ENCODE measurements around the gene MARCHF3. TPM values are rescaled to one million over a fixed set of nuclear protein-coding genes. Genes with fewer than 3 reads are reported as not detected.

Gene MARCHF3
- polyA plus RNA-seq, 3 donors from 2014 or later, result 2.6 to 4.6 (median 3.4) TPM

GRCh38 chr5:126883564-126884245 lies 146.7 kb downstream of the MARCHF3 start:
- Mint-ChIP-seq H3K9me3 (no peaks in the 10 kb centered on the region), H3K4me1 (no peaks in the 10 kb centered on the region), H3K27ac (no peak overlapping the region), H3K36me3 (peaks cover 0 to 11% (median 0%) of the 10 kb centered on the region in 3 donors), H3K27me3 (ENCODE audit: low read depth in 3 of 3) (peaks cover 0 to 2% (median 0%) of the 10 kb centered on the region in 3 donors), H3K4me3 (no peak overlapping the region)
- no peak for DNase-seq

DNA sequence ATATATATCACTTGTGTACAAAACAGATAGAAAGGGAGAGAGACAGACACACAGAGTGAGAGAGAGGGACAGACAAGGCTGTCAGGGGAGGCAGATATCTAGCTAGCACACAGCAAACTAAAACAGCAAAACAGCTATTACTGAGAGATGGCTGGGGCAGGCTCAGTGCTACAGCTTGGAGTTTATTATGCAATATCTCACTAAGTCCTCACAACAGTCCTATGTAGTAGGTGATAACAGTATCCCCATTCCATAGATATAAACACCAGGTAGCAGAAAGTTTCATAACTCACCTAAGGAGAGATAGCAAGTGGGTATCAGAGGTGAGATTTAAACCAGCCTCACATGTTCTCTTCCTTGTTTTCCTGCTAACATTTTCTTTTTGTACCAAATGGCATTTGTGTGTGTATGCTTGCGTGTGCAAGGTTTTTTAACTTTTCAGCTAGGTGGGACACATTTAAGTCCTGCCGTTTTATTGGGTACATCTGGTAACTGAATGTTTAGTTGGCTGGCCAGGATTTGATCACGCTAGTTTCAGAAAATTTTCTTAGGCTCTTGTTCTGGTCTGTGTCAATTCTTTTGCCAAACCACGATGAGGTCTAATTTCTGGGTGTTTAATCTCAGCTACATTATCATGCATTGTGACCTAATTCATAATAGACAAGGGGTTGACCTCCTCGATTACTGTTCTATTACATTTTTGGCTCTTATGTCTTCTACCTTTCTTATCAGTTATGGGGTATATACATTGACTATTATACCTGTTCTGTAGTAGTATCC lies 148.3 kb downstream of the MARCHF3 start:
- DNase-seq, result no peak
- Mint-ChIP-seq H3K4me3 (no peak overlapping the region), H3K4me1 (no peaks in the 10 kb centered on the region), H3K27me3 (ENCODE audit: low read depth in 3 of 3) (peaks cover 0 to 2% (median 0%) of the 10 kb centered on the region in 3 donors), H3K9me3 (no peaks in the 10 kb centered on the region), H3K36me3 (peaks cover 0 to 11% (median 6%) of the 10 kb centered on the region in 3 donors), H3K27ac (peak overlapping the region in 1 of 6 donors; percentile 19)

GRCh38 chr5:126878634-126879033 lies 151.7 kb downstream of the MARCHF3 start:
- H3K36me3 Mint-ChIP-seq, result peaks cover 0 to 8% (median 8%) of the 10 kb centered on the region in 3 donors
- no peak for DNase-seq
- H3K4me3 Mint-ChIP-seq, result no peak overlapping the region
- H3K9me3 Mint-ChIP-seq, result no peaks in the 10 kb centered on the region
- no peaks in the 10 kb centered on the region for H3K4me1 Mint-ChIP-seq
- H3K27ac Mint-ChIP-seq, result no peak overlapping the region
- peaks cover 0 to 3% (median 0%) of the 10 kb centered on the region in 3 donors for H3K27me3 Mint-ChIP-seq (ENCODE audit: low read depth in 3 of 3)

GRCh38 chr5:126878085-126878484 lies 152.3 kb downstream of the MARCHF3 start:
- Mint-ChIP-seq H3K4me3 (no peak overlapping the region), H3K27ac (no peak overlapping the region), H3K9me3 (no peaks in the 10 kb centered on the region), H3K36me3 (peaks cover 0 to 8% (median 8%) of the 10 kb centered on the region in 3 donors), H3K27me3 (ENCODE audit: low read depth in 3 of 3) (peaks cover 0 to 3% (median 0%) of the 10 kb centered on the region in 3 donors), H3K4me1 (no peaks in the 10 kb centered on the region)
- no peak for DNase-seq

GRCh38 chr5:126877602-126878001 lies 152.8 kb downstream of the MARCHF3 start:
- no peak for DNase-seq
- Mint-ChIP-seq H3K36me3 (peaks cover 0 to 8% (median 8%) of the 10 kb centered on the region in 3 donors), H3K27me3 (ENCODE audit: low read depth in 3 of 3) (peaks cover 0 to 3% (median 0%) of the 10 kb centered on the region in 3 donors), H3K9me3 (no peaks in the 10 kb centered on the region), H3K4me1 (no peaks in the 10 kb centered on the region), H3K4me3 (no peak overlapping the region), H3K27ac (no peak overlapping the region)

DNA sequence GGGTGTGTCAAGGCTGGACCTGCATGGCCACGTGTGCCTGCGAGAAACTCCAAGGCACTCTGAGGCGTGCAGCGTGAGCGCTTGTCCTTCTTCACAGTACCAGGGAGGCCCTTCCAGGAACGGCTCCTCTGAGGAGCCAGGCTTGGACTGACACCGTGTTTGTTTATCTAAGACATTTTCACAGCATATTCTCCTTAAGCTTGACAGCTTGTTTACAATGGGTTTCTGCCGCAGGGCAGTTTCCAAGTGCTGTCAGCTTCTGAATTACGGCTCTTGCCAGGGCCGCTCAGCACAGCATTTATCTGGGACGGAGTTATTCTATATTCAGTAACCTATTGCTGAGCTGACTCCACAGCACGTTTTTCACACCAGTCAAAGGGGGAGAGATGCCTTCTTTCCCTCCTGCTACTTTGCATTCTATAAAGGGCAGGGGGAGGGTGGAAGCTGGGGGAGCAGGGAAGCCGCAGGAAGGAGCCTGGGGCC lies 155.0 kb downstream of the MARCHF3 start:
- H3K36me3 Mint-ChIP-seq, result peaks cover 0 to 17% (median 8%) of the 10 kb centered on the region in 3 donors
- DNase-seq, result no peak
- no peaks in the 10 kb centered on the region for H3K9me3 Mint-ChIP-seq
- H3K27ac Mint-ChIP-seq, result no peak overlapping the region
- no peak overlapping the region for H3K4me3 Mint-ChIP-seq
- peaks cover 0 to 3% (median 0%) of the 10 kb centered on the region in 3 donors for H3K27me3 Mint-ChIP-seq (ENCODE audit: low read depth in 3 of 3)
- H3K4me1 Mint-ChIP-seq, result no peaks in the 10 kb centered on the region

DNA sequence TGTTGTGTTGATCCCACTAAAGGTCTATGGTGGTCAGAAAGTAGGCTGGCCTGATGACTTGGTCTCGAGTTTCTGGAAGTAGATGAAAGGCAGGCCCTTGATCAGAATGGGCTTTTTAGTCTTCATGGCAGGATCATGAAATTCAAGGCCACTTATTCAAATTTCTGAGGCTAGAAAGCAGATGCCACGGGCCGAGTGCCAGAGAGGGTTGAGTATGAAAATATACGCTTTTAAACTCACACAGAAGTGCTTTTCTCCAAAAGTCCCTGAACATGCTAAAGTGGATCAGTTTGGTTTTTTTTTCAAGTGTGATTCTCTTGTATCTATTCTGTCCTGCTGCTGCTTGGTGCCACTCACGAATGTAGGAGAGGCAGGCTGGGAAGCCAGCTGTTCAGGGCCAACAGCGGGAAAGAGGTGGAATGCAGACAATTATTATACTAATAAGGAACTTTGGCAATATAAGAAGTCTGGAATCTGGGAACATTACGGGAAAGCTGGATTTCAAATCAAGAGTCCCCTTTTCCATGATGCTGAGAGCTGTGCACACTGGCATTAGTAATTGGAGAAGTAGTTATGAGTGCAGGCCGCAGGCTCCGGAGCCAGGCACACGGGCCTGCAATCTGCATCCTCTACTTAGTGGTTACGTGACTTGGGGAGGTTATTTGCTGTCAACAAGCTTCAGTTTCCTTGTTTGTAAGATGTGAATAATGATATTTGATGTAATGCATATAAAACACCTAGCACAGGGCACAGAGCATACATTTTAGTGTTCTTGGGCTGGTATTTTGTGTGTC lies 157.6 kb downstream of the MARCHF3 start:
- DNase-seq, result no peak
- H3K4me3 Mint-ChIP-seq, result no peak overlapping the region
- H3K27ac Mint-ChIP-seq, result peak overlapping the region in 1 of 6 donors; percentile 40
- H3K4me1 Mint-ChIP-seq, result peaks cover 11% of the 10 kb centered on the region in 2 donors
- H3K27me3 Mint-ChIP-seq (ENCODE audit: low read depth in 3 of 3), result peaks cover 0 to 3% (median 3%) of the 10 kb centered on the region in 3 donors
- peaks cover 0 to 13% (median 8%) of the 10 kb centered on the region in 3 donors for H3K36me3 Mint-ChIP-seq
- no peaks in the 10 kb centered on the region for H3K9me3 Mint-ChIP-seq

DNA sequence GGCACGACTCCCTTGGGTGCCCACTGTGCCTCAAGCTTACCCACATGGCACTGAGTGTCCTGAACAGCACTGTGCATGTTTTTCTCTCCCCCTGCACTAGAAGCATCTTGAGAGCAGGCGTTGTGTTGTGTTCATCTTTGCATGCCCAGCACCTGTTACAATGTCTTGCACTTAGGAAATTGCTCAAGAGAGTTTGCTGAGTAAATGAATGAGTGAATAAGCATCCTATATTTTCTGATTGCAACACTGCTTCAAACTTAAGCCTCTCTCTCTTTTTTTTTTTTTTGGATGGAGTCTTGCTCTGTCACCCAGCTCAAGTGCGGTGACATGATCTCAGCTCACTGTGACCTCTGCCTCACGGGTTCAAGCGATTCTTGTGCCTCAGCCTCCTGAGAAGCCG lies 158.9 kb downstream of the MARCHF3 start:
- H3K4me3 Mint-ChIP-seq, result no peak overlapping the region
- no peak for DNase-seq
- peaks cover 11% of the 10 kb centered on the region in 2 donors for H3K4me1 Mint-ChIP-seq
- no peak overlapping the region for H3K27ac Mint-ChIP-seq
- H3K9me3 Mint-ChIP-seq, result no peaks in the 10 kb centered on the region
- H3K27me3 Mint-ChIP-seq (ENCODE audit: low read depth in 3 of 3), result peaks cover 0 to 3% (median 0%) of the 10 kb centered on the region in 3 donors
- H3K36me3 Mint-ChIP-seq, result peaks cover 0 to 9% (median 0%) of the 10 kb centered on the region in 3 donors

GRCh38 chr5:126869005-126869451 lies 161.3 kb downstream of the MARCHF3 start:
- DNase-seq, result peak in 2 of 3 donors; percentile 8 to 19
- Mint-ChIP-seq H3K4me3 (peak overlapping the region; percentile 66 to 86 (median 80)), H3K9me3 (no peaks in the 10 kb centered on the region), H3K27ac (peak overlapping the region in 4 of 6 donors; percentile 24 to 59 (median 36)), H3K27me3 (ENCODE audit: low read depth in 3 of 3) (peaks cover 0 to 3% (median 0%) of the 10 kb centered on the region in 3 donors), H3K4me1 (peaks cover 11% of the 10 kb centered on the region in 2 donors), H3K36me3 (peaks cover 0 to 9% (median 0%) of the 10 kb centered on the region in 3 donors)

DNA sequence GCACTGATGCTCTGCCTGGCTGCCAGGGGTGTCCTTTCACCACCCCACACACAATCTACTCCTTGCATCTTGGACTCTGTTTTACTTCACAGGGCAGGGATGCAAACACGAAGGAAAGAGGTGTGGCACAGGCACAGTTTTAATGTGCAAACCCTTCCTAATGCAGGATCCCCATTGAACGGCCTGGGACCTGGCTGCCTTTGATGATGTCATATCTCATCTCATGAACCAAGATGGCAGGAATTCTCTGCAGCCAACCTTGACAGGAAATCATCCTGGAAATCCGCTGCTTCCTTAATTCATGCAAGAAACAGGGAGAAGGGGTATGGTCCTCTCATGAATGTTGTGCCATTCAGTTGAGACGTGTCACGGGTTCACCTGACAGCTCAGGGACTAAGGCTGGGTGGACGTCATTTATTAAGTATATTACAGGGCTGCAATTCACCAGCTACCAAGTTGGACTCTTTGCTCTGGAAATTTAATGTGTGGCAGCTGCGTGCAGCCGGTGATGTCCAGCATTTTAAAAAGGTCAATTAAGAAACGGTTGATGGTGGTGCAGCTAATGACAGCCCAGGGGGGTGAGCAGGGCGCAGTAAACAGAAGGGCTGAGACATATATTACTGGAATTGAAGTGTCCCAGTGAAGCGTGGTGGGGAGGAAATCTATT lies 161.9 kb downstream of the MARCHF3 start:
- DNase-seq, result no peak
- peaks cover 11% of the 10 kb centered on the region in 2 donors for H3K4me1 Mint-ChIP-seq
- peak overlapping the region; percentile 66 to 86 (median 80) for H3K4me3 Mint-ChIP-seq
- peaks cover 0 to 3% (median 0%) of the 10 kb centered on the region in 3 donors for H3K27me3 Mint-ChIP-seq (ENCODE audit: low read depth in 3 of 3)
- peak overlapping the region in 3 of 6 donors; percentile 24 to 37 (median 36) for H3K27ac Mint-ChIP-seq
- peaks cover 0 to 9% (median 0%) of the 10 kb centered on the region in 3 donors for H3K36me3 Mint-ChIP-seq
- no peaks in the 10 kb centered on the region for H3K9me3 Mint-ChIP-seq

GRCh38 chr5:126866851-126867636 lies 163.3 kb downstream of the MARCHF3 start:
- Mint-ChIP-seq H3K36me3 (peaks cover 0 to 9% (median 0%) of the 10 kb centered on the region in 3 donors), H3K27ac (no peak overlapping the region), H3K27me3 (ENCODE audit: low read depth in 3 of 3) (peaks cover 0 to 3% (median 0%) of the 10 kb centered on the region in 3 donors), H3K9me3 (no peaks in the 10 kb centered on the region), H3K4me1 (peaks cover 11% of the 10 kb centered on the region in 2 donors), H3K4me3 (no peak overlapping the region)
- DNase-seq, result no peak

GRCh38 chr5:126865299-126865698 lies 165.1 kb downstream of the MARCHF3 start:
- H3K27me3 Mint-ChIP-seq (ENCODE audit: low read depth in 3 of 3), result peaks cover 0 to 3% (median 0%) of the 10 kb centered on the region in 3 donors
- H3K9me3 Mint-ChIP-seq, result no peaks in the 10 kb centered on the region
- no peak overlapping the region for H3K4me3 Mint-ChIP-seq
- DNase-seq, result no peak
- H3K36me3 Mint-ChIP-seq, result peaks cover 0 to 5% (median 0%) of the 10 kb centered on the region in 3 donors
- peaks cover 11% of the 10 kb centered on the region in 2 donors for H3K4me1 Mint-ChIP-seq
- no peak overlapping the region for H3K27ac Mint-ChIP-seq
